ENCODE results near the gene KAT8.

KAT8 gene

GRCh38 chr16:31111881-31112466 is 5.5 kb upstream of the KAT8 start:
- H3K9ac ChIP-seq (ENCODE audit: low read depth, low read length): no peak overlapping the region
- H3K36me3 ChIP-seq (ENCODE audit: control insufficient read depth, insufficient read depth, low read length): peaks cover 24% of the 10 kb centered on the region
- H3K27me3 ChIP-seq (ENCODE audit: control insufficient read depth, insufficient read depth, low read length): peaks cover 2% of the 10 kb centered on the region
- H3K4me3 ChIP-seq (ENCODE audit: low read depth, low read length): no peak overlapping the region
- H3K4me1 ChIP-seq (ENCODE audit: control insufficient read depth, insufficient read depth, low read length): no peaks in the 10 kb centered on the region
- H3K9me3 ChIP-seq (ENCODE audit: control insufficient read depth, insufficient read depth, low read length): no peaks in the 10 kb centered on the region

GRCh38 chr16:31112711-31113110 is 4.8 kb upstream of the KAT8 start:
- H3K36me3 ChIP-seq (ENCODE audit: control insufficient read depth, insufficient read depth, low read length): peaks cover 24% of the 10 kb centered on the region
- peaks cover 2% of the 10 kb centered on the region for H3K27me3 ChIP-seq (ENCODE audit: control insufficient read depth, insufficient read depth, low read length)
- no peak overlapping the region for H3K9ac ChIP-seq (ENCODE audit: low read depth, low read length)
- H3K4me3 ChIP-seq (ENCODE audit: low read depth, low read length): no peak overlapping the region
- no peaks in the 10 kb centered on the region for H3K4me1 ChIP-seq (ENCODE audit: control insufficient read depth, insufficient read depth, low read length)
- no peaks in the 10 kb centered on the region for H3K9me3 ChIP-seq (ENCODE audit: control insufficient read depth, insufficient read depth, low read length)

- no peak overlapping the region for H3K4me3 ChIP-seq (ENCODE audit: low read depth, low read length)
- peaks cover 2% of the 10 kb centered on the region for H3K27me3 ChIP-seq (ENCODE audit: control insufficient read depth, insufficient read depth, low read length)
- H3K4me1 ChIP-seq (ENCODE audit: control insufficient read depth, insufficient read depth, low read length): no peaks in the 10 kb centered on the region
- H3K36me3 ChIP-seq (ENCODE audit: control insufficient read depth, insufficient read depth, low read length): peaks cover 24% of the 10 kb centered on the region
- no peaks in the 10 kb centered on the region for H3K9me3 ChIP-seq (ENCODE audit: control insufficient read depth, insufficient read depth, low read length)
- no peak overlapping the region for H3K9ac ChIP-seq (ENCODE audit: low read depth, low read length)
Observed at GRCh38 chr16:31113121-31114120, 4.0 kb upstream of the KAT8 start.

GRCh38 chr16:31114468-31114867 is 3.0 kb upstream of the KAT8 start:
- H3K36me3 ChIP-seq (ENCODE audit: control insufficient read depth, insufficient read depth, low read length): peaks cover 22% of the 10 kb centered on the region
- H3K9ac ChIP-seq (ENCODE audit: low read depth, low read length): no peak overlapping the region
- H3K27me3 ChIP-seq (ENCODE audit: control insufficient read depth, insufficient read depth, low read length): no peaks in the 10 kb centered on the region
- H3K9me3 ChIP-seq (ENCODE audit: control insufficient read depth, insufficient read depth, low read length): no peaks in the 10 kb centered on the region
- no peaks in the 10 kb centered on the region for H3K4me1 ChIP-seq (ENCODE audit: control insufficient read depth, insufficient read depth, low read length)
- H3K4me3 ChIP-seq (ENCODE audit: low read depth, low read length): no peak overlapping the region

- Histone ChIP-seq H3K9me3 (ENCODE audit: control insufficient read depth, insufficient read depth, low read length) (no peaks in the 10 kb centered on the region), H3K4me1 (ENCODE audit: control insufficient read depth, insufficient read depth, low read length) (no peaks in the 10 kb centered on the region), H3K4me3 (ENCODE audit: low read depth, low read length) (peak overlapping the region; percentile 82), H3K27me3 (ENCODE audit: control insufficient read depth, insufficient read depth, low read length) (no peaks in the 10 kb centered on the region), H3K9ac (ENCODE audit: low read depth, low read length) (peak overlapping the region; percentile 67), H3K36me3 (ENCODE audit: control insufficient read depth, insufficient read depth, low read length) (peaks cover 12% of the 10 kb centered on the region)
Observed at GRCh38 chr16:31118223-31119155, 1.0 kb downstream of the KAT8 start.

GRCh38 chr16:31120129-31120528 is 2.7 kb downstream of the KAT8 start:
- Histone ChIP-seq H3K27me3 (ENCODE audit: control insufficient read depth, insufficient read depth, low read length) (no peaks in the 10 kb centered on the region), H3K9ac (ENCODE audit: low read depth, low read length) (no peak overlapping the region), H3K9me3 (ENCODE audit: control insufficient read depth, insufficient read depth, low read length) (no peaks in the 10 kb centered on the region), H3K4me1 (ENCODE audit: control insufficient read depth, insufficient read depth, low read length) (no peaks in the 10 kb centered on the region), H3K36me3 (ENCODE audit: control insufficient read depth, insufficient read depth, low read length) (peaks cover 12% of the 10 kb centered on the region), H3K4me3 (ENCODE audit: low read depth, low read length) (no peak overlapping the region)

- peaks cover 30% of the 10 kb centered on the region for H3K36me3 ChIP-seq (ENCODE audit: control insufficient read depth, insufficient read depth, low read length)
- no peaks in the 10 kb centered on the region for H3K27me3 ChIP-seq (ENCODE audit: control insufficient read depth, insufficient read depth, low read length)
- no peaks in the 10 kb centered on the region for H3K4me1 ChIP-seq (ENCODE audit: control insufficient read depth, insufficient read depth, low read length)
- no peak overlapping the region for H3K4me3 ChIP-seq (ENCODE audit: low read depth, low read length)
- H3K9me3 ChIP-seq (ENCODE audit: control insufficient read depth, insufficient read depth, low read length): no peaks in the 10 kb centered on the region
- H3K9ac ChIP-seq (ENCODE audit: low read depth, low read length): no peak overlapping the region
Observed at GRCh38 chr16:31125844-31126243, 8.4 kb downstream of the KAT8 start.

- H3K4me3 ChIP-seq (ENCODE audit: low read depth, low read length): no peak overlapping the region
- peaks cover 41% of the 10 kb centered on the region for H3K36me3 ChIP-seq (ENCODE audit: control insufficient read depth, insufficient read depth, low read length)
- H3K27me3 ChIP-seq (ENCODE audit: control insufficient read depth, insufficient read depth, low read length): no peaks in the 10 kb centered on the region
- no peaks in the 10 kb centered on the region for H3K4me1 ChIP-seq (ENCODE audit: control insufficient read depth, insufficient read depth, low read length)
- H3K9me3 ChIP-seq (ENCODE audit: control insufficient read depth, insufficient read depth, low read length): no peaks in the 10 kb centered on the region
- no peak overlapping the region for H3K9ac ChIP-seq (ENCODE audit: low read depth, low read length)
Observed at GRCh38 chr16:31127182-31127581, 9.7 kb downstream of the KAT8 start.

GRCh38 chr16:31128711-31129567 is 11.5 kb downstream of the KAT8 start:
- H3K4me1 ChIP-seq (ENCODE audit: control insufficient read depth, insufficient read depth, low read length): peaks cover 2% of the 10 kb centered on the region
- no peak overlapping the region for H3K9ac ChIP-seq (ENCODE audit: low read depth, low read length)
- H3K4me3 ChIP-seq (ENCODE audit: low read depth, low read length): no peak overlapping the region
- H3K27me3 ChIP-seq (ENCODE audit: control insufficient read depth, insufficient read depth, low read length): no peaks in the 10 kb centered on the region
- peaks cover 53% of the 10 kb centered on the region for H3K36me3 ChIP-seq (ENCODE audit: control insufficient read depth, insufficient read depth, low read length)
- H3K9me3 ChIP-seq (ENCODE audit: control insufficient read depth, insufficient read depth, low read length): no peaks in the 10 kb centered on the region

- no peak overlapping the region for H3K4me3 ChIP-seq (ENCODE audit: low read depth, low read length)
- H3K27me3 ChIP-seq (ENCODE audit: control insufficient read depth, insufficient read depth, low read length): no peaks in the 10 kb centered on the region
- H3K4me1 ChIP-seq (ENCODE audit: control insufficient read depth, insufficient read depth, low read length): peaks cover 2% of the 10 kb centered on the region
- H3K9me3 ChIP-seq (ENCODE audit: control insufficient read depth, insufficient read depth, low read length): no peaks in the 10 kb centered on the region
- H3K9ac ChIP-seq (ENCODE audit: low read depth, low read length): no peak overlapping the region
- peaks cover 53% of the 10 kb centered on the region for H3K36me3 ChIP-seq (ENCODE audit: control insufficient read depth, insufficient read depth, low read length)
Observed at GRCh38 chr16:31129568-31130335, 12.3 kb downstream of the KAT8 start.

Data from iPS-15b (cell line).